NCI-H1417 treated with DMSO at 0.1 percent for 48 hours (cell line): Measurements from ENCODE around the gene LDLRAD4.

Experiments used
- DNase-seq: peaks from one replicate; lab custom pipeline; 2025; lab: John Stamatoyannopoulos, UW

LDLRAD4 gene

GRCh38 chr18:13387855-13388548 is 169.4 kb downstream of the LDLRAD4 start:
- no peak for DNase-seq

GRCh38 chr18:13388586-13389490 is 170.3 kb downstream of the LDLRAD4 start:
- no peak for DNase-seq

- no peak for DNase-seq
Measured at GRCh38 chr18:13389491-13390131, 171.1 kb downstream of the LDLRAD4 start.

- no peak for DNase-seq
Measured at GRCh38 chr18:13390196-13390595, 171.6 kb downstream of the LDLRAD4 start.

GRCh38 chr18:13390711-13391110 is 172.2 kb downstream of the LDLRAD4 start:
- no peak for DNase-seq

- DNase-seq = no peak
Measured at GRCh38 chr18:13392029-13392750, 173.6 kb downstream of the LDLRAD4 start.

- no peak for DNase-seq
Measured at GRCh38 chr18:13392899-13393298, 174.3 kb downstream of the LDLRAD4 start.

- no peak for DNase-seq
Measured at GRCh38 chr18:13393338-13393737, 174.8 kb downstream of the LDLRAD4 start.

- DNase-seq = no peak
Measured at GRCh38 chr18:13394801-13395200, 176.2 kb downstream of the LDLRAD4 start.

- DNase-seq = no peak
Measured at GRCh38 chr18:13395577-13395976, 177.0 kb downstream of the LDLRAD4 start.

- no peak for DNase-seq
Measured at GRCh38 chr18:13397504-13398163, 179.1 kb downstream of the LDLRAD4 start.

- no peak for DNase-seq
Measured at GRCh38 chr18:13398631-13399030, 180.1 kb downstream of the LDLRAD4 start.

GRCh38 chr18:13399511-13399910 is 181.0 kb downstream of the LDLRAD4 start:
- no peak for DNase-seq

GRCh38 chr18:13400636-13401315 is 182.2 kb downstream of the LDLRAD4 start:
- no peak for DNase-seq

GRCh38 chr18:13401404-13401803 is 182.8 kb downstream of the LDLRAD4 start:
- DNase-seq = no peak

GRCh38 chr18:13401826-13402225 is 183.3 kb downstream of the LDLRAD4 start:
- no peak for DNase-seq

- DNase-seq = no peak
Measured at GRCh38 chr18:13403786-13404549, 185.4 kb downstream of the LDLRAD4 start.

- DNase-seq = no peak
Measured at GRCh38 chr18:13405305-13406038, 186.9 kb downstream of the LDLRAD4 start.

GRCh38 chr18:13406049-13406615 is 187.6 kb downstream of the LDLRAD4 start:
- DNase-seq = no peak
